ENCODE measurements around the gene NOL9.

NOL9 gene

DNA sequence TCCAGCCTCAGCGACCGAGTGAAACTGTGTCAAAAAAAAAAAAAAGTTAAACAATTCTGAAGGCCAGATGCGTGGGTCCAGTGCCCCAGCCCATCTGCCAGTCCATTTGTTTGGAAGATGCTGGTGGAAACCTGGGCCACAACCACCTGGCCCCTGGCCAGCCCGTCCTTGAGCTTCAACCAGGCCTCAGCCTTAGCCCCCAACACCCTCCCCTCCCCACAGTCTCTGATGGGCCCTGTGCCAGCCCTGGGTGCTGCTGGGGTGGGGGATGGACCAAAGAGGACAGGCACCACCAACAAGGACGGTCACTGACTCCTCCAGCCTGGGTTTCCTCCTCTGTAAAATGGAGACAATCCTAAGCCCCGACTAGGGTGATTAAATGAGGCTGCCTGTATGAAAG lies 43.3 kb downstream of the NOL9 start:
- H3K4me3 ChIP-seq (ENCODE audit: insufficient read depth, low read depth, low read length, poor library complexity, severe bottlenecking): no peak overlapping the region
- no peaks in the 10 kb centered on the region for H3K36me3 ChIP-seq (ENCODE audit: control insufficient read depth, insufficient read depth, low read length)
- no peaks in the 10 kb centered on the region for H3K9me3 ChIP-seq (ENCODE audit: control insufficient read depth, low read length)
- no peaks in the 10 kb centered on the region for H3K4me1 ChIP-seq (ENCODE audit: control insufficient read depth, insufficient read depth, low read length, poor library complexity, severe bottlenecking)
- no peak overlapping the region for H3K27ac ChIP-seq (ENCODE audit: insufficient read depth, low read length, poor library complexity, severe bottlenecking)
- no peak for DNase-seq
- H3K27me3 ChIP-seq (replicated peaks; ENCODE audit: control insufficient read depth, insufficient read depth, low read length, poor library complexity, severe bottlenecking): no peaks in the 10 kb centered on the region

- no peaks in the 10 kb centered on the region for H3K36me3 ChIP-seq (ENCODE audit: control insufficient read depth, insufficient read depth, low read length)
Measured at GRCh38 chr1:6510493-6510892, 43.8 kb downstream of the NOL9 start.

GRCh38 chr1:6509919-6510291 lies 44.4 kb downstream of the NOL9 start:
- Histone ChIP-seq H3K27me3 (replicated peaks; ENCODE audit: control insufficient read depth, insufficient read depth, low read length, poor library complexity, severe bottlenecking) (no peaks in the 10 kb centered on the region), H3K9me3 (ENCODE audit: control insufficient read depth, low read length) (no peaks in the 10 kb centered on the region), H3K4me3 (ENCODE audit: insufficient read depth, low read depth, low read length, poor library complexity, severe bottlenecking) (no peak overlapping the region), H3K4me1 (ENCODE audit: control insufficient read depth, insufficient read depth, low read length, poor library complexity, severe bottlenecking) (no peaks in the 10 kb centered on the region), H3K27ac (ENCODE audit: insufficient read depth, low read length, poor library complexity, severe bottlenecking) (no peak overlapping the region), H3K36me3 (ENCODE audit: control insufficient read depth, insufficient read depth, low read length) (no peaks in the 10 kb centered on the region)
- no peak for DNase-seq

More at GRCh38 chr1:6510493-6510892, 43.8 kb downstream of the NOL9 start:
- no peak for DNase-seq
- H3K4me1 ChIP-seq (ENCODE audit: control insufficient read depth, insufficient read depth, low read length, poor library complexity, severe bottlenecking): no peaks in the 10 kb centered on the region
- H3K4me3 ChIP-seq (ENCODE audit: insufficient read depth, low read depth, low read length, poor library complexity, severe bottlenecking): no peak overlapping the region
- H3K9me3 ChIP-seq (ENCODE audit: control insufficient read depth, low read length): no peaks in the 10 kb centered on the region
- no peaks in the 10 kb centered on the region for H3K27me3 ChIP-seq (replicated peaks; ENCODE audit: control insufficient read depth, insufficient read depth, low read length, poor library complexity, severe bottlenecking)
- H3K27ac ChIP-seq (ENCODE audit: insufficient read depth, low read length, poor library complexity, severe bottlenecking): no peak overlapping the region

GRCh38 chr1:6509220-6509918 lies 44.9 kb downstream of the NOL9 start:
- no peaks in the 10 kb centered on the region for H3K27me3 ChIP-seq (replicated peaks; ENCODE audit: control insufficient read depth, insufficient read depth, low read length, poor library complexity, severe bottlenecking)

GRCh38 chr1:6508816-6509189 lies 45.5 kb downstream of the NOL9 start:
- H3K27ac ChIP-seq (ENCODE audit: insufficient read depth, low read length, poor library complexity, severe bottlenecking): no peak overlapping the region
- DNase-seq: no peak
- H3K27me3 ChIP-seq (replicated peaks; ENCODE audit: control insufficient read depth, insufficient read depth, low read length, poor library complexity, severe bottlenecking): no peaks in the 10 kb centered on the region
- no peak overlapping the region for H3K4me3 ChIP-seq (ENCODE audit: insufficient read depth, low read depth, low read length, poor library complexity, severe bottlenecking)
- no peaks in the 10 kb centered on the region for H3K4me1 ChIP-seq (ENCODE audit: control insufficient read depth, insufficient read depth, low read length, poor library complexity, severe bottlenecking)
- no peaks in the 10 kb centered on the region for H3K36me3 ChIP-seq (ENCODE audit: control insufficient read depth, insufficient read depth, low read length)
- no peaks in the 10 kb centered on the region for H3K9me3 ChIP-seq (ENCODE audit: control insufficient read depth, low read length)

More at GRCh38 chr1:6509220-6509918, 44.9 kb downstream of the NOL9 start:
- Histone ChIP-seq H3K4me1 (ENCODE audit: control insufficient read depth, insufficient read depth, low read length, poor library complexity, severe bottlenecking) (no peaks in the 10 kb centered on the region), H3K9me3 (ENCODE audit: control insufficient read depth, low read length) (no peaks in the 10 kb centered on the region), H3K27ac (ENCODE audit: insufficient read depth, low read length, poor library complexity, severe bottlenecking) (no peak overlapping the region), H3K4me3 (ENCODE audit: insufficient read depth, low read depth, low read length, poor library complexity, severe bottlenecking) (no peak overlapping the region), H3K36me3 (ENCODE audit: control insufficient read depth, insufficient read depth, low read length) (no peaks in the 10 kb centered on the region)
- DNase-seq: no peak

DNA sequence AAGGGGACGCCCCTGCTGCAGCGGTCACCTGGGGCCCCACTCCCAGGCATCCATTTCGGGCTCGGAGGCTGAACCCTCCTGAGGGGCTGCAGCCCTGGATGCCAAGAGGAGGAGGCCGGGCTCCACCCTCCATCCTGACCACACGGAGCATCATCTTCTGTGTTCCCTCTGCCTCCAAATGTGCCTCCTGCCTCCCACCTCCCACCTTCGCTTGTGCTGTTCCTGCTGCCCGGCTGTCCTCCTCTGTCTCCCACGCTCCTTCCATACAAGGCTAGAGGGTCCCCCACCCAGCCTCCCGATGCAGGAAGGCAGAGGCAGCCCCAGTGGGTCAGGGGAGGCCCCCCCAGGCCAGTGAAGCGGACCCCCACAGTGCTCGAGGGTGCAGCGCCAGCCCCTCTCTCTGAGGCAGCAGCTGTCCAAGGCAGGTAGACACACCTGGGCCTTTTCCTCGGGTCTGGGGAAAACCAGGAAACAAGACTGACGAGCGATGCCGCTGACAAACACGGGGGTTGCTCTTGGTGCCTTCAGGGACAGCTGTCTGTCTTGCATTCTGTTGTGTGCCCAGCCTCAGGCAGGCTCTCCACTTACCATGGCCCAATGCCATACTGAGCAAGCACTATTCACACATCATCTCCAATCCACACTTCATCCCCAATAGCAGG lies 46.0 kb downstream of the NOL9 start:
- DNase-seq: no peak
- no peak overlapping the region for H3K27ac ChIP-seq (ENCODE audit: insufficient read depth, low read length, poor library complexity, severe bottlenecking)
- H3K4me3 ChIP-seq (ENCODE audit: insufficient read depth, low read depth, low read length, poor library complexity, severe bottlenecking): no peak overlapping the region
- H3K36me3 ChIP-seq (ENCODE audit: control insufficient read depth, insufficient read depth, low read length): no peaks in the 10 kb centered on the region
- H3K27me3 ChIP-seq (replicated peaks; ENCODE audit: control insufficient read depth, insufficient read depth, low read length, poor library complexity, severe bottlenecking): no peaks in the 10 kb centered on the region
- H3K4me1 ChIP-seq (ENCODE audit: control insufficient read depth, insufficient read depth, low read length, poor library complexity, severe bottlenecking): no peaks in the 10 kb centered on the region
- no peaks in the 10 kb centered on the region for H3K9me3 ChIP-seq (ENCODE audit: control insufficient read depth, low read length)

DNA sequence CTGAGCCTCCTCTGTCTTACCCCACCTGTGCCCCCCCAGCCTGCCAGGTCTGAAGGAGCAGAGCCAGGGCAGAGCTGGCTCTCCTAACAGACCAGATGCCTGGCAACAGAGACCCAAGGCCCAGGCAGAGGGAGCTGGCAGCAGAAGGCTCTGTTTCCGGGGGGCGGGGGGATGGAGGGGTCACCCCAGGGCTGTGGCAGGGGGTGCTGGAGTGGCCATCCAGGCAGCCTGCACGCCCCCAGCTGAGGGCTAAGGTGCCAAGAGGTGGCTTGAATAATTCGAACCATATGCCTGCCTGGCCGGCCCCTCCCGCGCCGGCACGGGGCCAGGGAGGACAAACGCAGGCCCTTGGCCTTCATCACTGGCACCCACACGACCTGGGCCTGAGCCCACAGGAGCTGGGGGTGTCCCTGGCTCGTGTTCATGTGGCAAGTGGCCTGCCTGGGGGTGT lies 46.8 kb downstream of the NOL9 start:
- no peak overlapping the region for H3K4me3 ChIP-seq (ENCODE audit: insufficient read depth, low read depth, low read length, poor library complexity, severe bottlenecking)

GRCh38 chr1:6507037-6507428 lies 47.3 kb downstream of the NOL9 start:
- no peak overlapping the region for H3K27ac ChIP-seq (ENCODE audit: insufficient read depth, low read length, poor library complexity, severe bottlenecking)
- H3K36me3 ChIP-seq (ENCODE audit: control insufficient read depth, insufficient read depth, low read length): no peaks in the 10 kb centered on the region
- no peaks in the 10 kb centered on the region for H3K27me3 ChIP-seq (replicated peaks; ENCODE audit: control insufficient read depth, insufficient read depth, low read length, poor library complexity, severe bottlenecking)
- H3K4me1 ChIP-seq (ENCODE audit: control insufficient read depth, insufficient read depth, low read length, poor library complexity, severe bottlenecking): no peaks in the 10 kb centered on the region
- no peaks in the 10 kb centered on the region for H3K9me3 ChIP-seq (ENCODE audit: control insufficient read depth, low read length)
- DNase-seq: no peak
- H3K4me3 ChIP-seq (ENCODE audit: insufficient read depth, low read depth, low read length, poor library complexity, severe bottlenecking): no peak overlapping the region

More for the DNA sequence above, 46.8 kb downstream of the NOL9 start:
- DNase-seq: no peak
- Histone ChIP-seq H3K9me3 (ENCODE audit: control insufficient read depth, low read length) (no peaks in the 10 kb centered on the region), H3K27ac (ENCODE audit: insufficient read depth, low read length, poor library complexity, severe bottlenecking) (no peak overlapping the region), H3K27me3 (replicated peaks; ENCODE audit: control insufficient read depth, insufficient read depth, low read length, poor library complexity, severe bottlenecking) (no peaks in the 10 kb centered on the region), H3K4me1 (ENCODE audit: control insufficient read depth, insufficient read depth, low read length, poor library complexity, severe bottlenecking) (no peaks in the 10 kb centered on the region), H3K36me3 (ENCODE audit: control insufficient read depth, insufficient read depth, low read length) (no peaks in the 10 kb centered on the region)

- Histone ChIP-seq H3K4me3 (ENCODE audit: insufficient read depth, low read depth, low read length, poor library complexity, severe bottlenecking) (no peak overlapping the region), H3K36me3 (ENCODE audit: control insufficient read depth, insufficient read depth, low read length) (no peaks in the 10 kb centered on the region), H3K4me1 (ENCODE audit: control insufficient read depth, insufficient read depth, low read length, poor library complexity, severe bottlenecking) (no peaks in the 10 kb centered on the region), H3K27me3 (replicated peaks; ENCODE audit: control insufficient read depth, insufficient read depth, low read length, poor library complexity, severe bottlenecking) (no peaks in the 10 kb centered on the region), H3K27ac (ENCODE audit: insufficient read depth, low read length, poor library complexity, severe bottlenecking) (no peak overlapping the region), H3K9me3 (ENCODE audit: control insufficient read depth, low read length) (no peaks in the 10 kb centered on the region)
- no peak for DNase-seq
Measured at GRCh38 chr1:6506210-6507036, 47.9 kb downstream of the NOL9 start.

All from effector memory CD4-positive, alpha-beta T cell (primary cell).